CD4-positive, alpha-beta T cell treated with Interleukin-4 for 4 hours (primary cell): ENCODE results near the gene PAPOLA.

ENCODE experiments used
- DNase-seq: peaks from one replicate; pipeline ENCODE4 v3.0.0-alpha.2; 2020

PAPOLA gene

DNA sequence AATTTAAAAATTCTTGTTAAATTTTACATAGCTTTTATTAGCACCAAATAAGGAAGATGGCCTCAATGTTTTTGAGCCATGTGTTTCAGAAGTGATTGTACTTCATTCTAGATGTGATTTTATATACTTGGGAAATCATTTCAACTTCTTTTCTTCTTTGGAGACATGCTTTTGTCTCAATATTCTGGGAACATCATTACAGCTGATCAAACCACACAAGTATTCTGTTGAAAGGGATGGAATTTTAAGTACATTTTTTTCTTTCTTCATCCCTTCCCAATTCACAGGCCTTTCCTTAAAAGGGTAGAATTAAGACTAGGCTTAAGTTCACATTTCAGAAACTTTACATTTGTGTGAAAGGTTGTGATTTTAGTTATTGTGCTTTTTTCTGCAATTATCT lies 66.4 kb downstream of the PAPOLA start:
- no peak for DNase-seq

DNA sequence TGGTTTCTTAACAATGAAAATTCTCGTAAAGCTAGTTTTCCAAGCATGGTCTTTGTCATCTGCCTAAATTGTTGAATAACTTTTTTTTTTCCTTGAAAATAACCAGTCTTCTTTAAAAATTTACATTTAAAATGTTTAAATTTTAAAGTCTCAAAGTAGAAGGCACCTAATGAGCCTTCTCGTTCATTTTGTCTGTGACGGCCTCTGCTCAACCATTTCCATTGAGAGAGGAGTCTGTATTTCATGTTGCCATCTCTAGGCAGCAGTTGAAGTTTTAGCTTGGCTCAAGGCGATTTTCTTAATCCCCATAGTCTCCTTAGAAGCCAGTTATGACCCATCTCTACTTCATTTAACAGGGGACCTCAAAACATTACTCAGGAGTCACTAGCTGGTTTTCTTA lies 69.1 kb downstream of the PAPOLA start:
- DNase-seq: no peak

DNA sequence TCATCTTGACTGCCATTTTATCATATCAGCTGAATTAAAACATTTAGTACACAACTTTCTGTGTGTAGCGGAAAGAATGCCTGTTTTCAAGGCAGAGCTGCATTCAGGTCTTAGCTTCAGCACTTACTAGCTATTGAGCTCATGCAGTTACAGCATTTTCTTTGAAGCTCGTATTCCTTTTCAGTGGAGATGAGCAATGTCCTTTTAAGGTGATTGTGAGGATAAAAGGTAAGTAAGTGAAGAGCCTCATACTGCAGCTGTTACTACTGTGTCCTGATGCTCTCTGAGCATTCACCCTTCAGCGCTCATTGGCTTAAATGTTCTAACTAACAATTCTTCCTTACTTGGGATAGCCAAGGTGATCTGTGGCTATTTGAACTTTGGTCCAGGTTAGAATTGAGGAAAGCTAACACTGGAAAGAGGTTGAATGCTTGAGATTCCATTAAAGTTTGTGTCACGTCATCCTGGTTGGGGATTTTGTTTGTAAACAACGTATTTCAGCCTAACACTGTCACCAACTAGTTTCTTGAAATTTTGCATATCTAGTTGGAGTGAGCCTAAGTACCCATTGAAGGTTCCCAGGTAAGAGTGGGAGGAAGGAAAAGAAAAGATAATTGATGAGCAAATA lies 71.4 kb downstream of the PAPOLA start:
- no peak for DNase-seq

DNA sequence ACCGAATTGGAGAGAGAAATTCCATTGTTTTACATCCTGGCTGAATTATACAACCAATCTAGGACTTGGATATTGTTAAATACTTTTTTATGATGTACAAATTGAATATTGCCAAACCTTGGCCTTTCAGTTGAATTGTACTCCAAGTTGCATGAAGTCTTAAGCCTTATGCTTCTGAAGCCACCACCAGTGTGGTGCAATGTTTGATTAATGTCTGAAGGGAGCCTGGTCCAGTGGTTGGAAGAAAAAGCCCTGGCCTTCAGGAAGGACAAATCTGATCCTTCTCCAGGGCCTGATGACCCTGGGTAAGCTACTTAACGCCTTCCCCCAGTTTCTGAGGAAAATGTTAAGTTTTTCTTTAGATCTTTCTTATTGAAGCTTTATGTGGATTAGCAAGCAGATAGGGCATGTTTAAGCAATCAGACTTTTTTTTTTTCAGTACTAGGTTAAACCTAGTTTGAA lies 72.0 kb downstream of the PAPOLA start:
- no peak for DNase-seq

DNA sequence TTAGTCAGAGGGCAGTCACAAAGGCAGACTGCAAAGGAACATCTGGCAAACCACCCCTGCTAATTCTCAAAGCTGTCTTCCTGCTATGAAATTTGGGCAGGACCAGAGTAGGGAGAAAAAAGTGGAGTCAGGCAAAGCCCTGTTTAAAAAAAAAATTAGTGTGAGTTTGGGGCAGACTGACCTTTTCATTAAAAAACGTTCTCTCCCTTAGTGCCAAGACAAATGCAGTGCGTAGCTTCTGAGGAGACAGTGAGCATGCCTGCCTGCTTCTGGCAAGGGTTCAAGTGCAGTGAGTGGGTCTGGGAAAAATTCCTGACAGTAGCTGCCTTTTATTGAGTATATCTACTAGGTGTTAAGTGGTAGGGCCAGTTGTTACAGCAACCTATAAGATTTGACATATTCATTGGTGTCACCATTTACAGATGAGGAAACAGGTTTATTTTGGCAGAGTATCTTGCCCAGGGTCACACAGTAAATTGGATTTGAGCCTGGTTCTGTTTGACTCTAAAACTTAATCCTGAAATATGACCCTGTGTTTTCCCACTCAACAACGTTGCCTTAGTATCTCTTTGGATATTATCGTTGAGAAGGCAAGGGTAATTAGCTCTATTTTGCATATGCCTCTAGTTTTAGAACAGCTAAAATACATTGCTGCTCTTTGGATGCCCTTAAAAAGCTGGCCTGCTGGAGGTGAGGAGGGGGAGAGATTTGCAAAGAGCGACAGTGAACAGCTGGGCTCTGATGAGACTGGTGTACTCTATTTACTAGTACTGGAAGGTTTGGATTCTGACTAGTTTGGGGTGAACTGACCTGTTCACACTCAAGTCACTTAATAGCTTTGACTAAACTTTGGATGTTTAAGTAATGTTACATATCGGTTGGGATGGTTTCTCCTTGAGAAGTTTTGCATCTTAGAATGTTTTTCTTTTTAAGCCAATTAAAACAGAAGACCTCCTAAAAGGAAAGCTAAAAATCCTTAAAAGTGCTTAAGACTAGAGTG lies 72.8 kb downstream of the PAPOLA start:
- DNase-seq: no peak

- DNase-seq: no peak
Observed at GRCh38 chr14:96576359-96576758, 74.2 kb downstream of the PAPOLA start.

DNA sequence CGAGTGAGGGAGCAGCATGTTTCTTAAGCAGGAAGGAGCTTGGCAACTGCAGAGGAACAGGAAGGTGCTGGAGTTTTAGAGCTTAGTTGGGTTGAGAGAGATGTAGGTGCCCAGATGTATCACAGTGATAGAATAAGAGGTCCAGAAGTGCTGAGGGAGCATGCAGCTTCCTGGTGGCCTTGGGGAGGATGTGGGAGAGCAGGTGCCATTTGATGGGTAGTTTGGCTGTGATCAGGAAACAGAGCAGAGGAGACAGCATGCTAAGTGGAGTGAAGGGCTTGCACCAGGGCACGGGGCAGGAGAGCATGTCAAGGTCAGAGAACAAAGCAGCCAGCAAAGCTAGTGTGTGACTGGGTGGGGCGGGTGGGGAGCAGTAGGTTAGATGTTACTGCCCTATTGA lies 74.8 kb downstream of the PAPOLA start:
- DNase-seq: no peak

GRCh38 chr14:96578619-96579018 lies 76.4 kb downstream of the PAPOLA start:
- DNase-seq: no peak

GRCh38 chr14:96579358-96579757 lies 77.2 kb downstream of the PAPOLA start:
- DNase-seq: no peak

DNA sequence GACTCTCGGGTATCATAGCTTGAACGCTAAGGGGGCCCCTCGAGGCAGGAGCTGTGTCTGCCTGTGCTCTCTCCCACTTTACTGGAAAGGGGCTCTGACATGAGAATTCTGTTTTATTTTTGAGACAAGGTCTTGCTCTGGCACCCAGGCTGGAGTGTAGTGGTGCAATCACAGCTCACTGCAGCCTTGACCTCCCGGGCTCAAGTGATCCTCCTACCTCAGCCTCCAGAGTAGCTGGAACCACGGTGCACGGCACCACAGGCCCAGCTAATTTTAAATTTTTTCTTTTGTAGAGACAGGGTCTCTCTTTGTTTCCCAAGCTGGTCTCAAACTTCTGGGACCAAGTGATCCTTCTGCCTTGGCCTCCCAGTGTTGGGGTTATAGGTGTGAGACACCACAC lies 77.7 kb downstream of the PAPOLA start:
- DNase-seq: no peak

DNA sequence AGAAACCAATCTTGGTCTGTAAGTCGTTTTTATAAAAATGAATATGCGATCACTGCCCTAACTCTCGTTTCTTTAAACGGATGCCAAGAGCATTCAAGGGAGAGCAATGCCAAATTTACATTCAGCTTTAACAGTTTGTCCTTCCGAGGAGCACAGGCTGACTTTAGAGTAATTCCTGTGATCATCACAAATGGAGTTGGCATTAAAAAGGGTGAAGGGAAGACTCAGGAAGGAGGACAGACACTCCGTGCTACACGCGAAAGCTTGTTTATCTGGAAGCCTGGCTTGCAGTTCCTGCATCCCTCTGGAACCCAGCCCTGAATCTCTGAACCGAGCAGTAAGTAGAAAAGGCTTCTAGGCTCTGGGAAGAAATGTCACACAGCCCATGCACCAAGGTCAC lies 78.4 kb downstream of the PAPOLA start:
- DNase-seq: no peak

- no peak for DNase-seq
Observed at GRCh38 chr14:96581026-96581425, 78.8 kb downstream of the PAPOLA start.

GRCh38 chr14:96581902-96582301 lies 79.7 kb downstream of the PAPOLA start:
- no peak for DNase-seq

DNA sequence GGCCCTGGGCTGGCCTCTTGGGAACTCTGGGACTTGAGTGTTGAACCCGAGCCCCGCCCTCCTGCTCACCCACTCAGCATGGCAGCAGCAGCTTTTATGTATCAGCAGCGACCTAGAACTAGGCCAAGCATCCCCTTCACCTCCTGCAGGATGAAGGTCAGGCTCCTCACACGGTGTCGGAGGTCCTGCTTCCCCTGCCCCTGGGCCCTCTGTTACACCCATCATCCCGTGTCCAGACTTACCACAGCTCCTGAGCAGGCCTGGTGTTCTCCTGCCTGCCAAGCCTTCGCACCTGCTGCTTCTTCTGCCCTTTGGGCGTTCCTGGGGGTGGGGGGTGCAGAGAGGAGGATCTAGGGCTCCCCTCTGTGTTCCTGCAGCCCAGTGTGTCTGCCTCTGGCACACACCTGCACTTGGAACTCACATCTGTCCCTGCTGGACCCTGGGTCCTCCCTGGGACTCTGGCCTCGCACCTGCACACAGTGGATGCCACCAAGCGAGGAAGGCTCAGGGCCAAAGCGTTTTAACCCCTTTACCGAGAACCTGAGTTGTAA lies 80.3 kb downstream of the PAPOLA start:
- no peak for DNase-seq

- no peak for DNase-seq
Observed at GRCh38 chr14:96582995-96583394, 80.8 kb downstream of the PAPOLA start.

DNA sequence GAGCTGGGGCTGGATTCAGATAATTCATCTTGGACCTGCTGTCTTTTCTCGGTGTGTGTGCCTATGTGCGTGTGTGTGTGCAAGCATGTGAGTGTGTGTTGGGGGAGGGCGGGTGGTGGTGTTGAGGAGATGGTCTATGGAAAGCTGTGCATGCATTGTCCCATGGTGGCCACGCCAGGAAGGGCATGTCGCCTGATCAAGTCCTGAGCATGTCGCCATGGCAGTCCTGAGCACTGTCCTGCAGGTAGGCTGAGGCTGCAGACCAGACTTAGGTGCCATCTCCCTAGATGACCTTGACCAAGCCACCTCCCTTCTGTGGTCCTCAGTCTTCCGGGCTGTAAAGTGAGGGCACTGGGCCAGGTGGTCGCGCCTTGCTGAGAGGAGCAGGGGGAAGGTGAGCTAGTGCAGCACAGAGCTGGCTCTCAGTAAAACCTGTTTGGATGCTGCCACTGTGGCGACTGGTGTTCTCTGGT lies 81.4 kb downstream of the PAPOLA start:
- DNase-seq: no peak

DNA sequence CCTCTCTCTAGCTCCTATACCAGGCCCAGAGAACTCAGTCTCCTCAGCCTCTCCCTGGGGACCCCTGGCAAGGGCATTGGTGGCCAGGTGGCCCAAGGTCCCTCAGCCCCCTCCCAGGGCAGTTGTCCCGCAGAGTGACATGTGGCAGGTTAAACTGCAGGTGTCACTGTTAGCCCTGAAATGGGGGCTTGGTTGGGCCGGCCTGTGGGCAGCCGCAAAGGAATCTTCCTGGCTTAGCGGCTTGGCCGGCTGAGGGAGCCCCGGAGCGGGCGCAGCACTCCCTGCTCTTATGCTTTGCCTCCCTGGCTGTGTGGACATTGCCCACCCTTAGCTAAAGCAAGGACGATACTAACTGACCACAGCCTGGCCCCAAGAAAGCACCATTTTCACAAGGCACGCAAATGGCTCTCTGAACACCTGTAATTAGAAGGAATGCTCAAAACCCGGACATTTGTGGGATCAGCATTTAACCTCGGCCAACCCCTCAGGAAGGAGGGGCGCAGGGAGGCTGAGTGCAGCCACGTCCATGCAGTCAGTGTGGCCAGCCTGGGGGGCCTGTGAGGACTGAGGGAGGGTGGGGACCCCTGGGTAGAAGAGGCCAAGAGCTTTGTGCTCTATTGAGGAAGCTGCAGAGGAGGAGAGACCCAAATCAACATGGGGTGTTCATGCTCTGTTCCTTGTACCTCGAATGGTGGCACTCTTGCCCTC lies 82.2 kb downstream of the PAPOLA start:
- no peak for DNase-seq

- DNase-seq: no peak
Observed at GRCh38 chr14:96584907-96585671, 82.9 kb downstream of the PAPOLA start.

DNA sequence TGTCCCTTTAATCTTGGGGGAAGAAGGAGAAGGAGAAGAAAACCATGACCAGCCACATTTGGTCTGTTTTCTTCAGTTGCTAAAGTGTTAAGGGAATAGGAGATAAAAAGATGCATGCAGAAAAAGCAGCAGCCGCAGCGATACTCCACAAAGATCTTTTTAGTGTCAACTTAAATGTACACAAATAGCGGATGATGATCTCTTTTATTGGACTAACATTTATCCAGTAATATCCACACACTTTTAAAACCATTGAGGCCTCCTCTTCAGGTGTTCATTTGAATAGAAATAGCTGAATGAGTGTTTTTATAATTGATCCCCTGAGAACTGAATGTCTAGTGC lies 83.5 kb downstream of the PAPOLA start:
- no peak for DNase-seq

- no peak for DNase-seq
Observed at GRCh38 chr14:96586056-96586455, 83.9 kb downstream of the PAPOLA start.

DNA sequence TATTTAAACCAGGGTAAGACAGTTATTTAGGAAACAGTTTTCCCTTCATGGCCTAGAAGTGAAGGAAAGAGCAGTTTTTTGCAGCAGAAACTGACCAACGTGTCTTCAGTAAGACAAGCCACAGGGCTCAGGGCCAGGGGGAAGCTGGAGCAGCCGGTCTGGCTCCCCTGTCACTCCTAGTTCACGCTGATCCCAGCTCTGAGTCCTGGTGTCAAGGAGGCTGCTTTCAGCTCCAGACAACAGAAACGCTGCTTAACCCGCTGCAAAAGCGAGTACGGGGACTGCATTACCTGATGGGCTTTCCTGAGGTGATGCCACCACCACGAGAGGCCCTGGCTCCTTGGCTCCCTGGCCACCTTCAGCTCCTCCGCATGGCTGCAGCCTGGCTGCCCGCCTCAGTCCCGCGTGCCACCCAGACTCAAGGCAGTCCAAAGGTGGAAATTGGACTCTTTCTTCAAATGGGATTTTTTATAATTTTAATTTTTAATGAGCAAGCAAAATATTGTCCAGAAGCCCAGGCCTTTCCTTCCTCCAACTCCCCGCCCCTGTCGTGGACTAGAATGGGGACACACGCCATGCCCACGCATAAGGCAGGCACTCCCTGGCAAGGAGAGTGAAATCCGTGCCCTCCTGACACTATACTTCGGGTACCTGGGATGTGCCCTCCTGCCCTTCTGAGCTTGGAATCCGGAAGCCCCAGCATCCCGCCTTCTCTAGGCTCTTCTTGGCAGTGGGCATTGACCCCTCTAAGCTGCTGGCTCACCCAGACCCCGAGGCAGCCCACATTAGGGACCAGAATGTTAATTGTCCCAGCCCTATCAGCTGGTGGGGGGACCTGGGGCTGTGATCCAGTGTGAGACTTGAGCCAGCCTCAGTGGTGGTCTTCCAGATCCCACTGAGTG lies 85.0 kb downstream of the PAPOLA start:
- no peak for DNase-seq
